Transverse colon (tissue), 4 donors: Measurements from ENCODE around the gene TMEM245. TPM values are rescaled to one million over a fixed set of nuclear protein-coding genes. Genes with fewer than 3 reads are reported as not detected.

Experiments used
- DNase-seq: peaks from one replicate; pipeline ENCODE4 v3.0.0-alpha.2; 2019
- H3K27ac ChIP-seq, 4 donors: fragments of 200-600 bp; sonication (generic); 2 replicates each; pipeline ENCODE4 v1.5.1; 2016 to 2018; ENCODE audit warnings: inconsistent platforms in 4 of 4
- H3K27me3 ChIP-seq: fragments of 200-600 bp; sonication (generic); 2 replicates; pipeline ENCODE4 v1.5.1; 2017; ENCODE audit warnings: inconsistent platforms
- H3K36me3 ChIP-seq, 4 donors: fragments of 200-600 bp; sonication (generic); 2 replicates each; pipeline ENCODE4 v1.5.1; 2017 to 2019; ENCODE audit warnings: inconsistent platforms in 4 of 4
- H3K4me1 ChIP-seq, 4 donors: fragments of 200-600 bp; sonication (generic); 2 replicates each; pipeline ENCODE4 v1.5.1; 2017 to 2020; ENCODE audit warnings: inconsistent platforms in 4 of 4
- H3K4me3 ChIP-seq, 4 donors: fragments of 200-600 bp; sonication (generic); 1 replicate in 1 of 4; 2 replicates in 3 of 4; pipeline versions ENCODE4 v1.5.1 to v1.6.1; 2017 to 2019; ENCODE audit warnings: inconsistent platforms in 4 of 4
- H3K9me3 ChIP-seq, 2 donors: fragments of 200-600 bp; sonication (generic); 2 replicates each; pipeline ENCODE4 v1.5.1; 2017 to 2019; ENCODE audit warnings: inconsistent platforms in 2 of 2
- EP300 ChIP-seq: sonication (generic); formaldehyde crosslinking; IDR thresholded peaks from one replicate; pipeline ENCODE4 v1.6.1; 2017; ENCODE audit warnings: antibody characterized with exemption, low read depth
- POLR2A ChIP-seq: fragments of 450-650 bp; IDR thresholded peaks from one replicate; pipeline ENCODE4 v1.6.1; 2016; ENCODE audit warnings: antibody characterized with exemption, mild to moderate bottlenecking, moderate library complexity
- POLR2AphosphoS5 ChIP-seq, 3 donors: sonication (generic); formaldehyde crosslinking; IDR thresholded peaks; one replicate each; pipeline ENCODE4 v1.6.1; 2016; ENCODE audit warnings: antibody characterized with exemption in 3 of 3
- WGBS, 2 donors: methylation state at CpG; one replicate each; pipeline ENCODE4 v1.1.5; 2018; ENCODE audit warnings: low coverage in 1 of 2; 5-methylcytosine and 5-hydroxymethylcytosine counted together
- in situ Hi-C, 4 donors: fragments of 200-750 bp; cut with MboI; loops; one replicate each; pipeline versions ENCODE4 v1.15.0 to v1.15.1; 2017; ENCODE audit warnings: low sequenced_read_pairs in 3 of 4, low pct_ligation_motif_present in 1 of 4, low pct_unique_long_range_greater_than_20kb in 1 of 4
- intact Hi-C: fragments of 100-400 bp; cut with DNase I; formaldehyde crosslinking; loops from one replicate; pipeline ENCODE4 v1.15.1; 2023; ENCODE audit warnings: low total_unique reads
- total RNA-seq, 4 donors: library from RNA; depleted of rRNA; stranded (reverse); fragments of >200 nt; gene quantifications; one replicate each; pipeline ENCODE4 v1.1.0, GENCODE V29; 2016
- TF ChIP-seq, protein P1 (sequence below), 5 experiments: fragments of 200-600 bp in 3 of 5; fragments of 450-650 bp in 2 of 5; sonication (generic) in 3 of 5; IDR thresholded peaks; 1 replicate in 2 of 5; 2 replicates in 3 of 5; pipeline ENCODE4 v1.5.1; 2016 to 2017; ENCODE audit warnings: antibody characterized with exemption in 5 of 5, inconsistent platforms in 3 of 5, mild to moderate bottlenecking in 2 of 5, moderate library complexity in 1 of 5

The TMEM245 gene
- total RNA-seq, 4 donors from 2014 or later = 28.5 to 63.6 (median 58.7) TPM

- Histone ChIP-seq H3K27ac (no peak overlapping the region), H3K4me3 (no peak overlapping the region), H3K9me3 (no peaks in the 10 kb centered on the region), H3K4me1 (peaks cover 9 to 29% (median 24%) of the 10 kb centered on the region in 4 donors), H3K36me3 (no peaks in the 10 kb centered on the region), H3K27me3 (no peaks in the 10 kb centered on the region)
- no peak for DNase-seq
- in situ Hi-C loops (no loop called here), intact Hi-C loops (no loop called here)
- 88 to 92% methylated on average over 6 to 11 of the region's 11 CpGs for WGBS, 2 donors
- TF ChIP-seq, protein P1, sequence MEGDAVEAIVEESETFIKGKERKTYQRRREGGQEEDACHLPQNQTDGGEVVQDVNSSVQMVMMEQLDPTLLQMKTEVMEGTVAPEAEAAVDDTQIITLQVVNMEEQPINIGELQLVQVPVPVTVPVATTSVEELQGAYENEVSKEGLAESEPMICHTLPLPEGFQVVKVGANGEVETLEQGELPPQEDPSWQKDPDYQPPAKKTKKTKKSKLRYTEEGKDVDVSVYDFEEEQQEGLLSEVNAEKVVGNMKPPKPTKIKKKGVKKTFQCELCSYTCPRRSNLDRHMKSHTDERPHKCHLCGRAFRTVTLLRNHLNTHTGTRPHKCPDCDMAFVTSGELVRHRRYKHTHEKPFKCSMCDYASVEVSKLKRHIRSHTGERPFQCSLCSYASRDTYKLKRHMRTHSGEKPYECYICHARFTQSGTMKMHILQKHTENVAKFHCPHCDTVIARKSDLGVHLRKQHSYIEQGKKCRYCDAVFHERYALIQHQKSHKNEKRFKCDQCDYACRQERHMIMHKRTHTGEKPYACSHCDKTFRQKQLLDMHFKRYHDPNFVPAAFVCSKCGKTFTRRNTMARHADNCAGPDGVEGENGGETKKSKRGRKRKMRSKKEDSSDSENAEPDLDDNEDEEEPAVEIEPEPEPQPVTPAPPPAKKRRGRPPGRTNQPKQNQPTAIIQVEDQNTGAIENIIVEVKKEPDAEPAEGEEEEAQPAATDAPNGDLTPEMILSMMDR (IDR thresholded peaks at IDR 0.05) = no peak
- no peak for TF ChIP-seq POLR2AphosphoS5 (IDR thresholded peaks at IDR 0.05)
Observed at GRCh38 chr9:109121232-109121796, 1.6 kb upstream of the TMEM245 start.

DNA sequence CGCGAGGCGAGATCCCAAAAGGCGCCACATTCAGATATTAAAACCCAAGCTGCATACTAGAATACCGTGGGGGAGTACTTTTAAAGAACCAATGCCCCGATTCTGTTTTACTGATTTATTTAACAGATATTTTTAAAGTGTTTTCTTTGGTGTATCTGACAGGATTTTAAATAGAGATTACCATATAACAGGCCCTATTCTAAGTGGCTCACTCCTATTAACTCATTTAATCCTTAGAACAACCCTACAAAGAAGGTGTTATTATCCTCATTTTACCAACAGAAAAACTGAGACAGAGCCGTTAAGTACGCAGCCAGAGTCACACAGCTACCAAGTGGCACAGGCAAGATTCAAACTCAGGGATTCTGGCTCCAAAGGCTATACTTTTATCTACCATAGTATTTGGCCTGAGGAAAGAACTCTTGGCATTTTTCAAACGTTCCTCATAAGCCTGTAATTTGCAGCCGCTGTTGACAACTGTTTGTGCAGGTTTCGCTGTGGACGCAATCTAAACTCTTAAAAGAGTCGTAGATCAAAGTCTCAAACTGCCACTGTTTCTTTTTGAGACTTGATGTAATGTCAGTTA lies 550 bp upstream of the TMEM245 start:
- Histone ChIP-seq H3K27ac (no peak overlapping the region), H3K9me3 (no peaks in the 10 kb centered on the region), H3K27me3 (no peaks in the 10 kb centered on the region), H3K36me3 (no peaks in the 10 kb centered on the region), H3K4me1 (peaks cover 17 to 37% (median 27%) of the 10 kb centered on the region in 4 donors), H3K4me3 (peak overlapping the region in 2 of 4 donors; percentile 1 to 91)
- intact Hi-C loops (no loop called here), in situ Hi-C loops (no loop called here)
- no peak for DNase-seq
- 25 to 32% methylated on average over 13 of the region's 13 CpGs for WGBS, 2 donors
- TF ChIP-seq EP300 (no peak), POLR2AphosphoS5 (IDR thresholded peaks at IDR 0.05) (no peak), POLR2A (no peak)
- TF ChIP-seq, protein P1 (IDR thresholded peaks at IDR 0.05) = no peak

GRCh38 chr9:109118808-109119438 lies 824 bp downstream of the TMEM245 start:
- Histone ChIP-seq H3K9me3 (no peaks in the 10 kb centered on the region), H3K4me3 (peak overlapping the region; percentile 36 to 98 (median 92)), H3K27ac (peak overlapping the region; percentile 94 to 99 (median 97)), H3K27me3 (no peaks in the 10 kb centered on the region), H3K4me1 (peaks cover 17 to 51% (median 32%) of the 10 kb centered on the region in 4 donors), H3K36me3 (no peaks in the 10 kb centered on the region)
- in situ Hi-C loops = no loop called here
- no peak for TF ChIP-seq POLR2AphosphoS5 (IDR thresholded peaks at IDR 0.05)
- TF ChIP-seq, protein P1 (IDR thresholded peaks at IDR 0.05) = no peak
- no peak for TF ChIP-seq EP300
- no peak for TF ChIP-seq POLR2A
- no peak for DNase-seq
- 1% methylated on average over 23 of the region's 29 CpGs; no CpG with 5 or more reads in 1 of the 2 donors for WGBS, 2 donors
- intact Hi-C loops = no loop called here

DNA sequence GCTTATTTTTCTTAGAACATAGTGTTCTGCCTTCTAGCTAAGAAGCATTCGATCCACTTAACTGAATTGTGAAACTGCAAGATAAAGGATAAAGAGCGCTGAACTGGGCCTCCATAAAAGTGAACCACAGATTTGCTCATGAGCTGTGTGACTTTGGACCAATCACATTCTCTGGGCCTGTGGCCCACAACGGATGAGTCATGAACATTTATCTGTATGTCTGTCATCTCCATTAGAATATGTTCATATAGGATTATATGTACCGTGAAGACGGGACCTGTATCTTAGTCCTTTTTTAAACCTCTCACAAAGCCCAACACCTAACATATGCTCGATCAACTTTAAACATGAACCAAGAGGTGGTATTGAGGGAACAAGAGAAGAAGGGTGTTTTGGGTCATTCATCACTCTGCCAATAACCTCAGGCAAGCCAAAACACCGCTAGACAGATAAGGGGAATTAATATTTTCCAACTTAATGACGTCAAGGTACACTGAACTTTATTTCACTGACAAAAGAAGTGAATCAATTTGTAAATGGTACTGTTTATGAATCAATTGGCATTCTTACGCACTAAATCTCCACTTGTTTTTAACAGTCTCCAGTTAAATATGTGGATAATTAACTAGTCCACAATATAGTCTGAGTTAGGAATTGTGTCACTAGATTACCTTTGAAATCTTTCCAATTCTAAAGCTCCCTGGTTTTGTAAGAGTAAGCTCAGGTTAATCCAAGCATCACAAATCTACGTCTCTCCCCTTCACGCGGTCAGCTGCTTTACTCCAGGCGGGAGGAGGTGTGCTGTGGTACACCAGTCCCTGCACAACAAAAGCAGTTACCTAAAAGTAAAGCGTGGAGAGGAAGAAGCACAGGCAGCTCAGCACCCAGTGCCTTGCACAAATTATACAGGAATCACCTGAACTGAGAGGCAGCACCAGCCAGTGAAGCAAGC lies 1.6 kb downstream of the TMEM245 start:
- Histone ChIP-seq H3K36me3 (no peaks in the 10 kb centered on the region), H3K9me3 (no peaks in the 10 kb centered on the region), H3K27ac (peak overlapping the region; percentile 94 to 99 (median 97)), H3K4me1 (peaks cover 17 to 59% (median 35%) of the 10 kb centered on the region in 4 donors), H3K4me3 (peak overlapping the region; percentile 36 to 98 (median 92)), H3K27me3 (no peaks in the 10 kb centered on the region)
- TF ChIP-seq EP300 (no peak), POLR2A (no peak)
- WGBS, 2 donors = 31 to 36% methylated on average over 8 to 14 of the region's 14 CpGs
- in situ Hi-C loops (no loop called here), intact Hi-C loops (no loop called here)
- peak; percentile 19 for DNase-seq
